Measurements from ENCODE around the gene CCR7.

DNA sequence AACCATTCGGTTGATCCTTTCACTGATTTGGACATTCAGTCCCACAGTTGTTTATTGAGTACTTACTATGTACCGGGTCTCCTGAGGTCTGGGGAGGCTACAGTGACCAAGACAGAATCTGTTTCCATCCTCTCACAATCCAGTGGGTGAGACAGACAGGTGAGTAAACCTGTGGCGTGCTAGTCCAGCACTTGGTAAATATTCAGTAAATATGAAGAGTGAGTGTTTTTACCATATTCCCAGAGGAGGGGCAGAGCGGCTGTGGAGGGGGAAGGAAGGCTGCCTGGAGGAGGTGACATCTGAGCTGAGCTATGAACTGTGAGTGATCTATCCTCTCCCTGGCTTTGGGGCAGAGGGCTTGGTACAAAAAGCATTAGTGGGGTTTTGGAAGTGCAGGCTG, 31.4 kb downstream of the CCR7 start:
- TF ChIP-seq POLR2AphosphoS5 (IDR thresholded peaks at IDR 0.05; ENCODE audit: low read depth, low read length) (no peak), TAF1 (IDR thresholded peaks at IDR 0.05; ENCODE audit: borderline replicate concordance, low read depth, low read length) (no peak)

All from SK-N-SH (cell line).